Suprapubic skin (tissue), 3 donors: ENCODE results near the gene ZBTB46.

Experiments used
- EP300 ChIP-seq: sonication (generic); formaldehyde crosslinking; IDR thresholded peaks from one replicate; pipeline ENCODE4 v1.6.1; 2017; ENCODE audit warnings: antibody characterized with exemption
- TF ChIP-seq, protein P1 (sequence below), 2 donors: fragments of 200-600 bp in 1 of 2; fragments of 450-650 bp in 1 of 2; sonication (generic) in 1 of 2; IDR thresholded peaks; one replicate each; pipeline ENCODE4 v1.5.1; 2016 to 2019; ENCODE audit warnings: antibody characterized with exemption in 2 of 2, mild to moderate bottlenecking in 1 of 2, moderate library complexity in 1 of 2

GRCh38 chr20:63711085-63711645 lies 119.9 kb downstream of the ZBTB46 start:
- TF ChIP-seq EP300 = no peak
- TF ChIP-seq, protein P1, sequence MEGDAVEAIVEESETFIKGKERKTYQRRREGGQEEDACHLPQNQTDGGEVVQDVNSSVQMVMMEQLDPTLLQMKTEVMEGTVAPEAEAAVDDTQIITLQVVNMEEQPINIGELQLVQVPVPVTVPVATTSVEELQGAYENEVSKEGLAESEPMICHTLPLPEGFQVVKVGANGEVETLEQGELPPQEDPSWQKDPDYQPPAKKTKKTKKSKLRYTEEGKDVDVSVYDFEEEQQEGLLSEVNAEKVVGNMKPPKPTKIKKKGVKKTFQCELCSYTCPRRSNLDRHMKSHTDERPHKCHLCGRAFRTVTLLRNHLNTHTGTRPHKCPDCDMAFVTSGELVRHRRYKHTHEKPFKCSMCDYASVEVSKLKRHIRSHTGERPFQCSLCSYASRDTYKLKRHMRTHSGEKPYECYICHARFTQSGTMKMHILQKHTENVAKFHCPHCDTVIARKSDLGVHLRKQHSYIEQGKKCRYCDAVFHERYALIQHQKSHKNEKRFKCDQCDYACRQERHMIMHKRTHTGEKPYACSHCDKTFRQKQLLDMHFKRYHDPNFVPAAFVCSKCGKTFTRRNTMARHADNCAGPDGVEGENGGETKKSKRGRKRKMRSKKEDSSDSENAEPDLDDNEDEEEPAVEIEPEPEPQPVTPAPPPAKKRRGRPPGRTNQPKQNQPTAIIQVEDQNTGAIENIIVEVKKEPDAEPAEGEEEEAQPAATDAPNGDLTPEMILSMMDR (IDR thresholded peaks at IDR 0.05) = no peak
